K562 (cell line): ENCODE results near the gene USP19. TPM values are rescaled to one million over a fixed set of nuclear protein-coding genes. Genes with fewer than 3 reads are reported as not detected.

Experiments used
- ATF1 ChIP-seq, 2 experiments: fragments of 450-650 bp in 1 of 2; IDR thresholded peaks; 2 replicates each; pipeline ENCODE4 v1.6.1; 2016; ENCODE audit warnings: missing compliant biosample characterization in 1 of 2, missing genetic modification characterization in 1 of 2
- BRCA1 ChIP-seq, 2 experiments: fragments of 450-650 bp in 1 of 2; sonication (generic) in 1 of 2; formaldehyde crosslinking in 1 of 2; IDR thresholded peaks; 2 replicates each; pipeline versions ENCODE4 v1.5.0 to v1.6.1; 2017 to 2020; ENCODE audit warnings: mild to moderate bottlenecking in 1 of 2, missing genetic modification reagents in 1 of 2
- CHD2 ChIP-seq: IDR thresholded peaks from 2 replicates; pipeline ENCODE4 v1.6.1; 2011; ENCODE audit warnings: low read depth, low read length
- DNMT1 ChIP-seq: fragments of 450-650 bp; IDR thresholded peaks from 2 replicates; pipeline ENCODE4 v1.6.1; 2016; ENCODE audit warnings: antibody characterized with exemption, mild to moderate bottlenecking
- HDAC1 ChIP-seq, 2 experiments: fragments of 450-650 bp; IDR thresholded peaks; 2 replicates each; pipeline ENCODE4 v1.6.1; 2016 to 2017; ENCODE audit warnings: inconsistent platforms in 1 of 2, mild to moderate bottlenecking in 1 of 2, moderate library complexity in 1 of 2
- HNRNPUL1 ChIP-seq: fragments of 200-400 bp; formaldehyde crosslinking; IDR thresholded peaks from 2 replicates; pipeline ENCODE4 v1.6.1; 2017; ENCODE audit warnings: low read length
- KAT8 ChIP-seq: fragments of 450-650 bp; IDR thresholded peaks from 2 replicates; pipeline ENCODE4 v1.6.1; 2016; ENCODE audit warnings: low read depth, mild to moderate bottlenecking
- MEF2A ChIP-seq: IDR thresholded peaks from 2 replicates; pipeline ENCODE4 v1.6.1; 2011; ENCODE audit warnings: low read depth, mild to moderate bottlenecking, low read length, moderate library complexity; ENCODE audit not compliant: control insufficient read depth
- MTA1 ChIP-seq: fragments of 450-650 bp; IDR thresholded peaks from 2 replicates; pipeline ENCODE4 v1.6.1; 2017; ENCODE audit warnings: borderline replicate concordance
- PHB2 ChIP-seq: fragments of 450-650 bp; IDR thresholded peaks from 2 replicates; pipeline ENCODE4 v1.6.1; 2017; ENCODE audit warnings: low read depth
- RUNX1 ChIP-seq: sonication (generic); IDR thresholded peaks from 2 replicates; pipeline ENCODE4 v1.6.1; 2016; ENCODE audit warnings: antibody characterized with exemption, low read depth
- SIRT6 ChIP-seq: IDR thresholded peaks from one replicate; pipeline ENCODE4 v1.6.1; 2012; ENCODE audit warnings: low read depth, mild to moderate bottlenecking, control low read depth, inconsistent platforms, low read length, moderate library complexity
- SMAD2 ChIP-seq: fragments of 150-350 bp; IDR thresholded peaks from 2 replicates; pipeline ENCODE4 v1.6.1; 2014; ENCODE audit warnings: low read depth, mild to moderate bottlenecking, low read length
- SMC3 ChIP-seq: conservative IDR thresholded peaks from 2 replicates; pipeline ENCODE4 v1.6.1; 2011; ENCODE audit warnings: low read depth, low read length, improper control_type of control experiment; ENCODE audit not compliant: insufficient read depth
- TCFL5 ChIP-seq: fragments of 250-450 bp; sonication (Bioruptor Pico); conservative IDR thresholded peaks from 2 replicates; pipeline ENCODE4 v1.6.1; 2021; ENCODE audit warnings: mild to moderate bottlenecking, moderate library complexity, matching md5 sums
- TEAD2 ChIP-seq: fragments of 450-650 bp; IDR thresholded peaks from 2 replicates; pipeline ENCODE4 v1.6.1; 2016; ENCODE audit warnings: missing genetic modification characterization, control low read depth, missing compliant biosample characterization
- TGIF2 ChIP-seq: sonication (generic); formaldehyde crosslinking; IDR thresholded peaks from 2 replicates; pipeline ENCODE4 v1.8.1; 2022; ENCODE audit warnings: mild to moderate bottlenecking, missing genetic modification reagents, moderate library complexity
- XRCC3 ChIP-seq: fragments of 450-650 bp; IDR thresholded peaks from 2 replicates; pipeline ENCODE4 v1.6.1; 2017; ENCODE audit warnings: mild to moderate bottlenecking, moderate library complexity
- ZBTB7A ChIP-seq: IDR thresholded peaks from 2 replicates; pipeline ENCODE4 v1.6.1; 2011; ENCODE audit warnings: low read depth, mild to moderate bottlenecking, low read length, moderate library complexity, borderline replicate concordance; ENCODE audit not compliant: control insufficient read depth
- ZFP1 ChIP-seq: fragments of 450-650 bp; formaldehyde crosslinking; IDR thresholded peaks from 2 replicates; pipeline ENCODE4 v1.4.0; 2020; ENCODE audit warnings: mild to moderate bottlenecking, mixed read lengths
- ZFP36 ChIP-seq: fragments of 150-350 bp; IDR thresholded peaks from 2 replicates; pipeline ENCODE4 v1.6.1; 2018; ENCODE audit warnings: low read length, low read depth; ENCODE audit not compliant: partially characterized antibody
- ZNF124 ChIP-seq: sonication (generic); formaldehyde crosslinking; IDR thresholded peaks from 2 replicates; pipeline ENCODE4 v1.8.1; 2022; ENCODE audit warnings: missing genetic modification reagents
- ZNF324 ChIP-seq: fragments of 250-450 bp; sonication (Bioruptor Pico); IDR thresholded peaks from 2 replicates; pipeline ENCODE4 v1.4.0; 2020; ENCODE audit warnings: mild to moderate bottlenecking
- ZNF76 ChIP-seq: fragments of 250-450 bp; sonication (Bioruptor Pico); IDR thresholded peaks from 2 replicates; pipeline ENCODE4 v1.4.0; 2020; ENCODE audit warnings: mild to moderate bottlenecking, moderate library complexity, borderline replicate concordance
- ZNF77 ChIP-seq: fragments of 250-450 bp; sonication (Bioruptor Pico); IDR thresholded peaks from 2 replicates; pipeline ENCODE4 v1.5.0; 2020
- polyA plus RNA-seq, 8 experiments: library from polyadenylated mRNA; depleted of rRNA in 4 of 8; stranded (reverse) in 5 of 8; unstranded in 3 of 8; fragments of >200 nt; fragmentation: Nextera tagmentation in 2 of 8; fragmentation: Illumina TruSeq in 1 of 8; extraction: Ambion mirVana in 2 of 8; extraction: Trizol in 1 of 8; gene quantifications; 2 replicates each; pipeline versions ENCODE4 v1.2.1 to v1.2.3, GENCODE V29; 2011 to 2014; ENCODE audit warnings: inconsistent platforms in 1 of 8, missing spikeins in 1 of 8
- total RNA-seq, 7 experiments: library from RNA; depleted of rRNA in 6 of 7; stranded (reverse); fragments of >200 nt in 6 of 7; fragmentation: Illumina TruSeq in 2 of 7; extraction: Trizol in 2 of 7; gene quantifications; 2 replicates each; pipeline versions ENCODE4 v1.2.1 to v1.2.3, GENCODE V29; 2011 to 2021; ENCODE audit warnings: low replicate concordance in 1 of 7
- TF ChIP-seq, protein P1 (sequence below): fragments of 450-650 bp; IDR thresholded peaks from one replicate; pipeline ENCODE4 v1.6.1; 2018; ENCODE audit warnings: mild to moderate bottlenecking, moderate library complexity; ENCODE audit not compliant: partially characterized antibody
- TF ChIP-seq, protein P2 (sequence below): fragments of 250-450 bp; sonication (Bioruptor Pico); IDR thresholded peaks from 2 replicates; pipeline ENCODE4 v1.5.0; 2021; ENCODE audit warnings: mild to moderate bottlenecking, moderate library complexity

Gene USP19
- total and polyA plus RNA-seq, 9 of the 15 experiments (the other 6 are each of a cell fraction or from before 2014, with no cell fraction given) = 0.24 to 65.9 (median 36.9) TPM

DNA sequence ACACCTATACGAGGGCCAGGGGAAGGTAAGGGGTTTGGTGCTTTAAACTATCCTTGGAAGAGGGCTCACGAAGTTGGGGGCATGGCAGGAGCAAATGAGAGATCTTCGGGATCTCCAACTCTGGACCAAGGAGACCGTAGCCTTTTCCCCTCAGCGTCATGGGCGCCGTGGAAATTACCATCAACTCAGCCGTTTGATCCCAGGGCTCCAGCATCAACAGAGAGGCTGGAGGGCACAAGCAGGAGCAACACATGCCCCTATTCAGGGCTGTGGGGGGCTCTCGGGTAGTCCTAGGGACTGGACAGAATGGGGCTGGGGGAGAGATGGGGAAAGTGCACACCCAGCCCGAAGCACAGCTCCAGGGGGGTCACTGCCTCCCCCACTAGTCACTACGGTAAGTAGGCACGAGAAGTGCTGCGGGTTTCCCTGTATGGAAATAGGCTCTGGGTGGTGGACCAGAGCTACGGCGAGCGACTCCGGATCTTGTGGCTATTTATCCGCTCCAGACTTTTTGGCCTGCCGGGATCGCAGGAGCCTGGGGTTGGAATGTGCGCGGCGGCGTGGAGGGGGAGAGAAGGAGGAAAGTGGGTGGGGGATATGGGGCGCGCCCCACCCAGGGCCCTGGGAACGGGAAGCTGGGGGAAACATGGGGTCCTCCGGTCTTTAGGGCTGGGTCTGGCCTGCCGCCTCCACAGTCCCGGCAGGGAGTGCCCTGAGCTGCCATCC is 12.8 kb upstream of the USP19 start (continued):
- TF ChIP-seq TCFL5 (no peak), ZNF77 (no peak), BRCA1 (IDR thresholded peaks at IDR 0.05) (no peak), BRCA1 (CRISPR knock-in tag; IDR thresholded peaks at IDR 0.05) (no peak), ZFP36 (no peak), KAT8 (no peak), TGIF2 (CRISPR knock-in tag) (no peak), HNRNPUL1 (no peak), SMC3 (no peak), ZBTB7A (peak; percentile 75; the same call in 1 of the 2 replicates), ZNF76 (no peak), SIRT6 (no peak), CHD2 (no peak), ZNF124 (CRISPR knock-in tag) (no peak), TEAD2 (peak; percentile 77), MEF2A (no peak), PHB2 (no peak), DNMT1 (no peak), RUNX1 (no peak), XRCC3 (no peak), SMAD2 (no peak), HDAC1 (IDR thresholded peaks at IDR 0.05) (no peak), ZNF324 (CRISPR knock-in tag) (no peak), MTA1 (no peak), ZFP1 (CRISPR knock-in tag) (no peak), ATF1 (CRISPR knock-in tag; IDR thresholded peaks at IDR 0.05) (no peak), ATF1 (tag; IDR thresholded peaks at IDR 0.05) (no peak)
- TF ChIP-seq, protein P1, sequence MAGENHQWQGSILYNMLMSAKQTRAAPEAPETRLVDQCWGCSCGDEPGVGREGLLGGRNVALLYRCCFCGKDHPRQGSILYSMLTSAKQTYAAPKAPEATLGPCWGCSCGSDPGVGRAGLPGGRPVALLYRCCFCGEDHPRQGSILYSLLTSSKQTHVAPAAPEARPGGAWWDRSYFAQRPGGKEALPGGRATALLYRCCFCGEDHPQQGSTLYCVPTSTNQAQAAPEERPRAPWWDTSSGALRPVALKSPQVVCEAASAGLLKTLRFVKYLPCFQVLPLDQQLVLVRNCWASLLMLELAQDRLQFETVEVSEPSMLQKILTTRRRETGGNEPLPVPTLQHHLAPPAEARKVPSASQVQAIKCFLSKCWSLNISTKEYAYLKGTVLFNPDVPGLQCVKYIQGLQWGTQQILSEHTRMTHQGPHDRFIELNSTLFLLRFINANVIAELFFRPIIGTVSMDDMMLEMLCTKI = no peak
- TF ChIP-seq, protein P2, sequence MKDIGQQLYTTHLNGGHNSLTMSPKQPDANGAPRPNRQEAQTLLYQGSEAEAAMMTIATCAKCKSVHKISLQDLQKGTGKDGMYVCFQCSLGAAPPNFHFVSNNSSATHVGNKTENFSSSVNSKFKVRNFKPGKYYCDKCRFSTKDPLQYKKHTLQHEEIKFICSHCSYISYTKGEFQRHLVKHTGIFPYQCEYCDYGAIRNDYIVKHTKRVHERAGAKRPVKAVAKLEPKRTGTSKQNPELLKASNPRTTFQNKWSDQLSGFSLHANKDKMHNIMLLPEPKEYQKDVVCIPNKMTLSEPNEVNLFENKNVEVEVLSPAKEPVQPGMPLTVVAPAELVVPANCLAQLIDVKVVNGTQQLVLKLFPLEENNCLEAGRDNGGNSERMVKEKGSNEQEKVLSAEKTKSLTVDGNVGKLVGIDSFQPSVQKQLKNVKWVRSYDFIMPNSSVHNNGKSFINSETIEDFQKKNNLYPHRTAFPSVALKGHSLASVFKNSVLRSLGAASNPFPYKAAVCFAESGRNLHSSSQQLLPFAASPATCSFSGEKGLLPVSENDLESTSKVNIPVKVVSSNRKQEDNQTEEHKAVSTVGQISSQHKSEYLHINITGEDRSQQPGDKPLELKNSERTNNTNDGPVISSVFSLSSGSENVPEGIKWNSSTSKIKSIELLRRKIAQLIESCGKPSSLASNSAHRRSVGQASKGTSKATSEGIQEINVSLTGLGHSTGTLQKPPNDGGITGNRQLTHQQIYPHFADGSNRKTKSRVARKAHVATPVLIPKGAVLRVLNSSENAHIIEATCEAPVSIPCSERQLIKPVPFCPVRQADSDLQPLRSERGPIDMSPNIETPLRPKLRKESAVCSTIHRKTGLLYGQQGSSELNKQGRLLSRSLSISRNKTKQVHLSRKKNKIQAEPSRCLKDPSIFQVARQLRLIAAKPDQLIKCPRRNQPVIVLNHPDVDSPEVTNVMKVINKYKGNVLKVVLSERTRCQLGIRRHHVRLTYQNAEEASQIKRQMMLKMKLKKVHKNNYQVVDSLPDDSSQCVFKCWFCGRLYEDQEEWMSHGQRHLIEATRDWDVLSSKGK (CRISPR knock-in tag) = no peak
